Dedifferentiated amniotic fluid mesenchymal stem cell (primary cell): ENCODE measurements around the gene PRAMEF26.
"Not testable (repeated sequence)": the region's sequence is repeated elsewhere in the genome, so short reads cannot be mapped to it uniquely, and the experiment has no call there.

Source experiments
- DNase-seq: peaks from one replicate; pipeline ENCODE4 v3.0.0-alpha.2; 2016; ENCODE audit errors: extremely low spot score

Gene PRAMEF26

DNA sequence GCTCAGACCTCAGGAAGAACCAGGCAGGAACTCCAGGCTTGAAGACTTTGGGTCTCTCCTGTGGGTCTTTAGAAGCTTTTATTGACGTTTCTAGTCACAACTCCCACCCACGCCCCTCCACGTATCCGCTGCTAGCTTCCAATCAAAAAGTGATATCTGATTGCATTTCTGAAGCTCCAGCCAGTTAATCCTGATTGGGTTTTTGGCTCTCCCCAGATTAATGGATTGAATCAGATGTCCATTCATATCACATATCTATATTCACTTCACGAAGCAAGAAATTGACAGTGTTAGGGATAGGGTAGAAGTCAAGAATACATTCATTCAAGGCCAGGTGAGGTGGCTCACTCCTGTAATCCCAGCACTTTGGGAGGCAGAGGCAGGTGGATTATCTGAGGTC lies at the start of gene PRAMEF26:
Gene PRAMEF26, minus strand, starts transcription at position 101 of the 400 bp plus-strand sequence. CDS start 2,914 bp downstream, outside the sequence.
- not testable (repeated sequence) for DNase-seq

DNA sequence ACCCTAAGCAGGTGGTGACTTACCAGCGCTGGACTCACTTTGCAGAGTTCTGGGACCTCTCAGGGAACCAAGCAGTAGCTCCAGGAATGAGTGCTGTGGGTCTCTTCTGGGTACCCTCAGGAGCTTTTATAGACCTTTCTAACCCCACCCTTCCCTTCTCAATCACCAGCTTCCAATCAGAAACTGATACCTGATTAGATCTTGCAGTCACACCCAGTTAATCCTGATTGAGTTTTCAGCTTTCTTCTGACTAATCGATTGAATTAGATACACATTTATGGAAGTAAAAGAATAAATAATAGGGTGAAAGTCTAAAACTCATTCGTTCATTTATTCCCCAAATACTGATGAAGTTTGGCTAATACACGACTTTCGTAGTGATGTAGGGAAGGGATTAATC lies 45.5 kb upstream of the PRAMEF26 start, which contains the start of gene PRAMEF13:
Gene PRAMEF13, minus strand, starts transcription at position 101 of the 400 bp plus-strand sequence. CDS start 1,820 bp downstream, outside the sequence.
- not testable (repeated sequence) for DNase-seq

DNA sequence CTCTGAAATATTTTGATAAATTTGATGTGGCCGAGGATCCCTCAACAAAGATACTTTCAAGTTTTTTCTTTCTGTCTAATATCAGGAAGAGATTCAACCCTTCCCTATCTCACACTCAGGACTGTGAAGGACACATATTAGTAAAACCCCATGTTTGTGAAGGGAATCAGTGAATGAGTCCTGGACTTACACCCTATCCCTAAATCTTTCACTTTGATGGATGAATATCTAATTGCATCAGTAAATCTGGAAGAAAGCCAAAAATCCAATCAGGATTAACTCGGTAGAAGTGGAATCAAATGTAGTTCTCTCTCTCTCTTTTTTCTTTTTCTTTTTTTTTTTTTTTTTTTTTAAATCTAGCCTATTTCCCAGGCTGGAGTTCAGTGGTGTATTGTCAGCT lies 15.7 kb upstream of the PRAMEF26 start, which contains the start of gene PRAMEF9:
Gene PRAMEF9, plus strand, starts transcription at position 301 of the 400 bp plus-strand sequence. CDS start 3,433 bp downstream, outside the sequence.
- DNase-seq, result not testable (repeated sequence)

DNA sequence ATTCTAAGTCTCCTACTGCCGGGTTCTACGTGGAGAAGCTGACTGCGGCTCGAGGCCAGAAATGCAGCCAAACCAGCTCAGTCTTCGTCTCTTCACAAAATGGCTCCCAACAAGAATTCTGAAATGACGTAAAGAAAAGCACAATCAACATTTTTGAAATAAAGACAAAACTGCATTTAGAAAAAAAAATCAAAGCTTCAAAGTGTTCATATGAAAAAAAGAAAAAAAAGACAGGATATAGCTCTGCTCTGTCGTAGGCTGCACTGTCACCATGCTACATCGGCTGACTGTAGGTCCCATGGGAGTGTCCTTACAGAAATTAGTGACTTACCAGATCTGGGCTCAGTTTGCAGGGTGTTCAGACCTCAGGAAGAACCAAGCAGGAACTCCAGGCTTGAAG lies 9.7 kb upstream of the PRAMEF26 start, which contains the start of gene HNRNPCL4:
Gene HNRNPCL4, minus strand, starts transcription at position 101 of the 400 bp plus-strand sequence. CDS start 164 bp downstream, outside the sequence.
- DNase-seq, result not testable (repeated sequence)

DNA sequence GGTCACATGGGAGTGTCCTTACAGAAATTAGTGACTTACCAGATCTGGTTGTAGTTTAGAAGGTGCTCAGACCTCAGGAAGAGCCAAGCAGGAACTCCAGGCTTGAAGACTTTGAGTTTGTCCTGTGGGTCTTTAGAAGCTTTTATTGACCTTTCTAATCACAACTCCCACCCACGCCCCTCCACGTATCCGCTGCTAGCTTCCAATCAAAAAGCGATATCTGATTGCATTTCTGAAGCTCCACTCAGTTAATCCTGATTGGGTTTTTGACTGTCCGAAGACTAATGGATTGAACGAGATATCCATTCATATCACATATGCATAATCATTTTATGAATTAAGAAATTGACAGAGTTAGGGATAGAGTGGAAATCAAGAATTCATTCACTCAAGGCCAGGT lies 39.1 kb downstream of the PRAMEF26 start, which contains the start of gene HNRNPCL2:
Gene HNRNPCL2, minus strand, starts transcription at position 101 of the 400 bp plus-strand sequence. CDS start 454 bp downstream, outside the sequence.
- not testable (repeated sequence) for DNase-seq
